Trophoblast cell (in vitro differentiated cells and primary cell): ENCODE results near the gene ZBTB7A.

Experiments used
- DNase-seq, 2 donors: peaks; one replicate each; pipeline ENCODE4 v3.0.0-alpha.2; 2016
- H2AFZ ChIP-seq: 2 replicates; pipeline ENCODE4 v1.6.1; 2013; ENCODE audit warnings: low read length, moderate library complexity, mild to moderate bottlenecking; ENCODE audit not compliant: insufficient read depth, poor library complexity
- H2AK5ac ChIP-seq: 2 replicates; pipeline ENCODE4 v1.6.1; 2013; ENCODE audit warnings: mild to moderate bottlenecking, low read length
- H2BK120ac ChIP-seq: 2 replicates; pipeline ENCODE4 v1.6.1; 2013; ENCODE audit warnings: low read length, mild to moderate bottlenecking, moderate library complexity; ENCODE audit not compliant: insufficient read depth, poor library complexity
- H2BK12ac ChIP-seq: 2 replicates; pipeline ENCODE4 v1.6.1; 2013; ENCODE audit warnings: mild to moderate bottlenecking, low read length, moderate library complexity
- H2BK5ac ChIP-seq: 2 replicates; pipeline ENCODE4 v1.6.1; 2013; ENCODE audit warnings: low read length, low read depth, moderate library complexity, mild to moderate bottlenecking; ENCODE audit not compliant: poor library complexity
- H3K14ac ChIP-seq: 2 replicates; pipeline ENCODE4 v1.6.1; 2013; ENCODE audit warnings: mild to moderate bottlenecking, low read length
- H3K18ac ChIP-seq: 2 replicates; pipeline ENCODE4 v1.6.1; 2013; ENCODE audit warnings: mild to moderate bottlenecking, low read length
- H3K23ac ChIP-seq: 2 replicates; pipeline ENCODE4 v1.6.1; 2013; ENCODE audit warnings: low read length
- H3K27ac ChIP-seq: 2 replicates; pipeline ENCODE4 v1.5.1; 2013; ENCODE audit warnings: low read depth, mild to moderate bottlenecking, inconsistent platforms, low read length, moderate library complexity
- H3K27me3 ChIP-seq: 2 replicates; pipeline ENCODE4 v1.6.1; 2013; ENCODE audit warnings: inconsistent platforms, mild to moderate bottlenecking, low read length, moderate library complexity; ENCODE audit not compliant: insufficient read depth
- H3K36me3 ChIP-seq, 2 experiments: 1 replicate in 1 of 2; 2 replicates in 1 of 2; pipeline ENCODE4 v1.6.1; 2013; ENCODE audit warnings: low read length in 2 of 2, mild to moderate bottlenecking in 2 of 2, moderate library complexity in 1 of 2; ENCODE audit not compliant: insufficient read depth in 2 of 2, control insufficient read depth in 1 of 2
- H3K4ac ChIP-seq: 2 replicates; pipeline ENCODE4 v1.6.1; 2013; ENCODE audit warnings: low read depth, mild to moderate bottlenecking, low read length, moderate library complexity
- H3K4me1 ChIP-seq, 2 experiments: 1 replicate in 1 of 2; 2 replicates in 1 of 2; pipeline ENCODE4 v1.6.1; 2013; ENCODE audit warnings: low read length in 2 of 2, mild to moderate bottlenecking in 2 of 2, moderate library complexity in 1 of 2; ENCODE audit not compliant: insufficient read depth in 2 of 2, control insufficient read depth in 1 of 2
- H3K4me2 ChIP-seq: 2 replicates; pipeline ENCODE4 v1.6.1; 2013; ENCODE audit warnings: inconsistent platforms, mild to moderate bottlenecking, low read length, moderate library complexity
- H3K4me3 ChIP-seq: 2 replicates; pipeline ENCODE4 v1.5.1; 2013; ENCODE audit warnings: mild to moderate bottlenecking, low read depth, low read length, inconsistent platforms
- H3K79me1 ChIP-seq: one replicate; pipeline ENCODE4 v1.6.1; 2013; ENCODE audit warnings: low read length
- H3K79me2 ChIP-seq: 2 replicates; pipeline ENCODE4 v1.6.1; 2013; ENCODE audit warnings: low read length, mild to moderate bottlenecking; ENCODE audit not compliant: control insufficient read depth, insufficient read depth, poor library complexity
- H3K9ac ChIP-seq: 2 replicates; pipeline ENCODE4 v1.6.1; 2013; ENCODE audit warnings: mild to moderate bottlenecking, low read length
- H3K9me3 ChIP-seq: 2 replicates; pipeline ENCODE4 v1.6.1; 2013; ENCODE audit warnings: low read depth, mild to moderate bottlenecking, control low read depth, inconsistent platforms, low read length; ENCODE audit not compliant: insufficient read depth
- H4K12ac ChIP-seq: 2 replicates; pipeline ENCODE4 v1.6.1; 2013; ENCODE audit warnings: low read depth, mild to moderate bottlenecking, low read length, moderate library complexity
- H4K8ac ChIP-seq: 2 replicates; pipeline ENCODE4 v1.6.1; 2013; ENCODE audit warnings: low read depth, mild to moderate bottlenecking, low read length, moderate library complexity
- H4K91ac ChIP-seq: one replicate; pipeline ENCODE4 v1.6.1; 2013; ENCODE audit warnings: low read depth, mild to moderate bottlenecking, low read length, moderate library complexity
- WGBS: extraction: QIAGEN DNeasy Blood & Tissue Kit; methylation state at CpG from one replicate; pipeline ENCODE4 v1.1.7; 2013; ENCODE audit warnings: missing lambda C conversion rate; ENCODE audit not compliant: insufficient read length, insufficient coverage; ENCODE audit errors: extremely low coverage; 5-methylcytosine and 5-hydroxymethylcytosine counted together

Gene ZBTB7A

GRCh38 chr19:4095488-4095844 is 28.8 kb upstream of the ZBTB7A start:
- Histone ChIP-seq H3K14ac (no peak overlapping the region), H3K18ac (no peak overlapping the region), H3K79me2 (no peaks in the 10 kb centered on the region), H3K27me3 (no peaks in the 10 kb centered on the region), H3K27ac (no peak overlapping the region), H3K36me3 (peaks cover 73 to 79% of the 10 kb centered on the region in 2 experiments), H4K8ac (no peak overlapping the region), H2BK120ac (no peak overlapping the region), H2BK5ac (no peak overlapping the region), H4K91ac (no peak overlapping the region), H3K4me1 (no peaks in the 10 kb centered on the region), H3K23ac (no peak overlapping the region), H3K4me3 (no peak overlapping the region), H2AK5ac (no peak overlapping the region), H4K12ac (no peak overlapping the region), H3K79me1 (no peaks in the 10 kb centered on the region), H2BK12ac (no peak overlapping the region), H3K9me3 (peaks cover 6% of the 10 kb centered on the region), H3K4ac (no peak overlapping the region), H3K9ac (no peak overlapping the region), H2AFZ (no peak overlapping the region), H3K4me2 (no peak overlapping the region)
- DNase-seq = no peak
- WGBS = no CpG with 5 or more reads among the region's 12 CpGs

- peaks cover 6% of the 10 kb centered on the region for H3K9me3 ChIP-seq
- no peak overlapping the region for H2AFZ ChIP-seq
- H3K4ac ChIP-seq = no peak overlapping the region
- no peak overlapping the region for H3K9ac ChIP-seq
- H3K14ac ChIP-seq = no peak overlapping the region
- H3K4me2 ChIP-seq = no peak overlapping the region
- H2BK120ac ChIP-seq = no peak overlapping the region
- H3K4me1 ChIP-seq = peaks cover under 1 to 3% of the 10 kb centered on the region in 2 experiments
- no peaks in the 10 kb centered on the region for H3K79me1 ChIP-seq
- peaks cover 75 to 81% of the 10 kb centered on the region in 2 experiments for H3K36me3 ChIP-seq
- H4K12ac ChIP-seq = no peak overlapping the region
- no peak overlapping the region for H4K8ac ChIP-seq
- no peaks in the 10 kb centered on the region for H3K79me2 ChIP-seq
- no peak overlapping the region for H2AK5ac ChIP-seq
- H2BK12ac ChIP-seq = no peak overlapping the region
- no peak overlapping the region for H2BK5ac ChIP-seq
- H3K4me3 ChIP-seq = no peak overlapping the region
- no peak overlapping the region for H3K27ac ChIP-seq
- H4K91ac ChIP-seq = no peak overlapping the region
- H3K27me3 ChIP-seq = no peaks in the 10 kb centered on the region
- no peak overlapping the region for H3K23ac ChIP-seq
- WGBS = no CpG with 5 or more reads among the region's 35 CpGs
- no peak for DNase-seq
- H3K18ac ChIP-seq = no peak overlapping the region
Measured at GRCh38 chr19:4094761-4095487, 28.2 kb upstream of the ZBTB7A start.

- Histone ChIP-seq H3K36me3 (peaks cover 78 to 83% of the 10 kb centered on the region in 2 experiments), H3K4ac (no peak overlapping the region), H3K4me1 (peaks cover 6 to 9% of the 10 kb centered on the region in 2 experiments), H3K23ac (no peak overlapping the region), H3K4me2 (no peak overlapping the region), H4K91ac (no peak overlapping the region), H2AFZ (no peak overlapping the region), H3K79me1 (peaks cover 5% of the 10 kb centered on the region), H3K27me3 (no peaks in the 10 kb centered on the region), H3K18ac (no peak overlapping the region), H4K12ac (no peak overlapping the region), H3K4me3 (no peak overlapping the region), H2BK120ac (no peak overlapping the region), H3K9me3 (peaks cover 5% of the 10 kb centered on the region), H2BK5ac (no peak overlapping the region), H2AK5ac (no peak overlapping the region), H4K8ac (no peak overlapping the region), H3K14ac (no peak overlapping the region), H3K27ac (no peak overlapping the region), H3K79me2 (no peaks in the 10 kb centered on the region), H3K9ac (no peak overlapping the region), H2BK12ac (no peak overlapping the region)
- DNase-seq = no peak
- no CpG with 5 or more reads among the region's 19 CpGs for WGBS
Measured at GRCh38 chr19:4094291-4094690, 27.6 kb upstream of the ZBTB7A start.

GRCh38 chr19:4093643-4094175 is 27.0 kb upstream of the ZBTB7A start:
- Histone ChIP-seq H3K14ac (no peak overlapping the region), H3K4me2 (no peak overlapping the region), H3K79me2 (no peaks in the 10 kb centered on the region), H3K23ac (no peak overlapping the region), H2BK12ac (no peak overlapping the region), H3K4me1 (peaks cover 8 to 12% of the 10 kb centered on the region in 2 experiments), H3K18ac (no peak overlapping the region), H3K79me1 (peaks cover 8% of the 10 kb centered on the region), H3K4me3 (no peak overlapping the region), H3K4ac (no peak overlapping the region), H2AFZ (no peak overlapping the region), H3K9ac (no peak overlapping the region), H4K91ac (no peak overlapping the region), H4K12ac (no peak overlapping the region), H3K27ac (no peak overlapping the region), H3K36me3 (peaks cover 74 to 79% of the 10 kb centered on the region in 2 experiments), H3K27me3 (no peaks in the 10 kb centered on the region), H3K9me3 (peaks cover 5% of the 10 kb centered on the region), H2BK5ac (no peak overlapping the region), H2BK120ac (no peak overlapping the region), H4K8ac (no peak overlapping the region), H2AK5ac (no peak overlapping the region)
- WGBS = no CpG with 5 or more reads among the region's 18 CpGs
- DNase-seq = no peak
